GM12874 (cell line): ENCODE data around the gene HOXD3.

Experiments
- CTCF ChIP-seq: IDR thresholded peaks from 2 replicates; pipeline ENCODE4 v1.5.1; 2011; ENCODE audit warnings: low read depth, mild to moderate bottlenecking, control low read depth, low read length, moderate library complexity; ENCODE audit not compliant: insufficient read depth

HOXD3 gene

GRCh38 chr2:176172895-176173566, 15.9 kb downstream of the HOXD3 start:
- no peak for TF ChIP-seq CTCF

GRCh38 chr2:176173567-176174381, 16.7 kb downstream of the HOXD3 start:
- no peak for TF ChIP-seq CTCF

GRCh38 chr2:176174382-176174823, 17.3 kb downstream of the HOXD3 start:
- TF ChIP-seq CTCF: no peak

GRCh38 chr2:176174824-176175708, 18.0 kb downstream of the HOXD3 start:
- TF ChIP-seq CTCF: no peak

GRCh38 chr2:176175709-176176607, 18.9 kb downstream of the HOXD3 start:
- TF ChIP-seq CTCF: no peak

GRCh38 chr2:176177580-176178037, 20.5 kb downstream of the HOXD3 start:
- no peak for TF ChIP-seq CTCF
